A549 treated with AZD2906 at 1 μM for 4 hours (cell line): ENCODE results near the gene C7orf33. TPM values are rescaled to one million over a fixed set of nuclear protein-coding genes. Genes with fewer than 3 reads are reported as not detected.

Experiments used
- total RNA-seq: library from RNA; stranded (reverse); fragments of 200-300 nt; extraction: Qiagen RNA extraction; gene quantifications from 5 replicates; pipeline ENCODE4 v1.2.3, GENCODE V29; 2022

The C7orf33 gene
- total RNA-seq, result not detected in 5 replicates

GRCh38 chr7:148590471-148590870 is at the start of gene C7orf33:
Gene C7orf33, plus strand, starts transcription at chr7:148590766. Its CDS starts 160 bp downstream, at chr7:148590926.

Other genes starting within 250 kb of the C7orf33 start
- gene CUL1, start 108.1 kb downstream of the C7orf33 start, total RNA-seq, result 50.1 to 56.8 TPM (median 51.1 TPM) in 5 replicates